Limb (tissue), 2 donors: ENCODE measurements around the gene OR51M1.
"Not testable (repeated sequence)": the region's sequence is repeated elsewhere in the genome, so short reads cannot be mapped to it uniquely, and the experiment has no call there.

Experiments
- DNase-seq, 2 donors: peaks; one replicate each; pipeline ENCODE4 v3.0.0-alpha.2; 2016; ENCODE audit errors: extremely low spot score in 2 of 2

The OR51M1 gene, protein sequence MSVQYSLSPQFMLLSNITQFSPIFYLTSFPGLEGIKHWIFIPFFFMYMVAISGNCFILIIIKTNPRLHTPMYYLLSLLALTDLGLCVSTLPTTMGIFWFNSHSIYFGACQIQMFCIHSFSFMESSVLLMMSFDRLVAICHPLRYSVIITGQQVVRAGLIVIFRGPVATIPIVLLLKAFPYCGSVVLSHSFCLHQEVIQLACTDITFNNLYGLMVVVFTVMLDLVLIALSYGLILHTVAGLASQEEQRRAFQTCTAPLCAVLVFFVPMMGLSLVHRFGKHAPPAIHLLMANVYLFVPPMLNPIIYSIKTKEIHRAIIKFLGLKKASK

GRCh38 chr11:5383576-5383975, at the start of gene OR51M1:
Gene OR51M1 (plus strand): TSS chr11:5383812. CDS start chr11:5389399, 5,587 bp downstream.
- DNase-seq: no peak

DNA sequence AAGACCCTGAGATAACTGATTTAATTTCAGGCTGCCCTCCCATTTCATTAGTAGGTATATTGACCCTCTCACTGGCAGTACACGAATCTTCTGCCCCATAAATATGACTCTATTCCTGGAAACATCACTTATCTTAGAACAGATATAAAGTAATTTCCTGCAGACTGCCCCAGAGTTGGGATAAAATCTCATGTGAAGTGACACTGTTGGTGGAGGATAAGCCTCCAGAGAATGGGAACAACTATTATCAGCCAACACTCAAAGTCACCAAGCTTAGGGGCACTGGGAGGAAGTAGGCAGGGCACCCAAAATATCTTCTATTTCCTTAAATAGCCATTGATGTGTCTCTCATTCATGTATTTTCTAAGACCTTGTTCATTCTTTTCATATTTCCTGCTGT, 48.4 kb upstream of the OR51M1 start:
- no peak for DNase-seq

DNA sequence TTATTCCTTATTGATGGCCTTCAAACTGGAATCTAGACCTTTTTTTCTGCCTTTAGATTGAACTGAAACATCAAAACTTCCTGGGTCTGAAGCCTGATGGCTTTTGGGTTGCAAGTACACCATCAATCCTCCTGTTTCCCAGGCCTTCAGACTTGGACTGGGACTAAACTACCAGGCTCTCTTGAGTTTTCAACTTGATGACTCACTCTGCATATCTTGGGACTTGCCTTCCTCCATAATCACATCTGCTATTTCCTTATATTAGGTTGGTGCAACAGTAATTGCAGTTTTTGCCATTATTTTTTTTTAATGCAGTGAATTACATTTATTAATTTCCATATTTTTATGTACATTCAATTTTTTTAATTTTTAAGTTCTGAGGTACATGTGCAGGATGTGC, 47.3 kb upstream of the OR51M1 start:
- DNase-seq: no peak

DNA sequence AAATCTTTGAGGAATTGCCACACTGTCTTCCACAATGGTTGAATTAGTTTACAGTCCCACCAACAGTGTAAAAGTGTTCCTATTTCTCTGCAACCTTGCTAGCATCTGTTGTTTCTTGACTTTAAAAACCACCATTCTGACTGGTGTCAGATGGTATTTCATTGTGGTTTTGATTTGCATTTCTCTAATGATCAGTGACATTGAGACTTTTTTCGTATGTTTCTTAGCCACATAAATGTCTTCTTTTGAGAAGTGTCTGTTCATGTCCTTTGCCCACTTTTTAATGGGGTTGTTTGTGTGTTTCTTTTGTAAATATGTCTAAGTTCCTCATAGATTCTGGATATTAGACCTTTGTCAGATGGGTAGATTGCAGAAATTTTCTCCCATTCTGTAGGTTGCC, 46.4 kb upstream of the OR51M1 start:
- not testable (repeated sequence) for DNase-seq

DNA sequence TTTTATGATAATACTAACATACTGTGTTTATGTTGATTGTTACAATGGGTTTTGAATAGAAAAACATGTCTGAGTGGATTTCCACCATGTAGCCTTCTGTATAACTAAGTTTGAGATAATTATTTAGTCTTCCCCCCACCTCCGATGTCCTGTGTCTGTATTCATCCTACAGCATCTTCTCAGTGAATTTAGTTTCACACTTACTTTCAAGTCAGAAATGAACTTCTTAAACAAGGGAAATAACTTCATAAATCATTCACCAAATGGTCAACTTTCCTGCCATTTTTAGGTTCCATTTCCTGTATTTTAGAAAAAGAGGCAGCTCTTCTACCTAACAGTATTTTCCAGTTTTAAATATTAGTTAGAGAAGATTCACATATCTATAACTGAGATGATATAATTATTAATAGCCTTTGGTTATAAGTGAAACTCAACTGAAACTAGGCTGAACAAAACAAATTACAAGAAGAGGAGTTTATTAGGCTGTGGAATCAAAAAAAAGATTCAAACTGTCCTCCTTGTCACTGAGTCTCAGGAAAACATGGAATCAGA, 43.8 kb upstream of the OR51M1 start:
- no peak for DNase-seq

- no peak for DNase-seq
Observed at GRCh38 chr11:5343474-5344335, 39.9 kb upstream of the OR51M1 start, which contains the start of gene OR51B5. Gene OR51B5 (minus strand): TSS chr11:5343524. CDS start chr11:5343524, 0 bp downstream.

DNA sequence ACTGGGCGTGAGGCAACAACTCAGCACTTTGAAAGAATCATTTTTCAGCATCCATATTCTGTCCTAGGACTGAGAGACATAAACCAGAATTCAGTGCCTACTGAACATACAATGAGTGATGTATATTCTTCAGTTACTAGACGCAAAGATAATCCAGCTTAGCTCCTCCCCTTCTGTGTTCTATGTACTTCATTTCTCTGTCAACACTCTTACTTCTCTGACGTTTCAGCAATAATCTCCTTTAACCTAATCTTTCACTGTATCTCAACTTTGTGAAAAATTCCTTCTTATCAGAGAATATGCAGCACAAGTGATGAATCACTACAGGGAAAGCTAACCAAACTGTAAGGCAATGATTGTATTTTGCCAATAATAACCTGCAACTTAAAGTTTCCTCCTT, 37.8 kb upstream of the OR51M1 start:
- no peak for DNase-seq

- no peak for DNase-seq
Observed at GRCh38 chr11:5348551-5349194, 34.9 kb upstream of the OR51M1 start.

GRCh38 chr11:5349550-5349949, 34.1 kb upstream of the OR51M1 start:
- no peak for DNase-seq

- no peak for DNase-seq
Observed at GRCh38 chr11:5351208-5351607, 32.4 kb upstream of the OR51M1 start, which contains the start of gene OR51B6. Gene OR51B6 (plus strand): TSS chr11:5351508. CDS start chr11:5351508, 0 bp downstream.

GRCh38 chr11:5356031-5356430, 27.6 kb upstream of the OR51M1 start:
- not testable (repeated sequence) for DNase-seq

DNA sequence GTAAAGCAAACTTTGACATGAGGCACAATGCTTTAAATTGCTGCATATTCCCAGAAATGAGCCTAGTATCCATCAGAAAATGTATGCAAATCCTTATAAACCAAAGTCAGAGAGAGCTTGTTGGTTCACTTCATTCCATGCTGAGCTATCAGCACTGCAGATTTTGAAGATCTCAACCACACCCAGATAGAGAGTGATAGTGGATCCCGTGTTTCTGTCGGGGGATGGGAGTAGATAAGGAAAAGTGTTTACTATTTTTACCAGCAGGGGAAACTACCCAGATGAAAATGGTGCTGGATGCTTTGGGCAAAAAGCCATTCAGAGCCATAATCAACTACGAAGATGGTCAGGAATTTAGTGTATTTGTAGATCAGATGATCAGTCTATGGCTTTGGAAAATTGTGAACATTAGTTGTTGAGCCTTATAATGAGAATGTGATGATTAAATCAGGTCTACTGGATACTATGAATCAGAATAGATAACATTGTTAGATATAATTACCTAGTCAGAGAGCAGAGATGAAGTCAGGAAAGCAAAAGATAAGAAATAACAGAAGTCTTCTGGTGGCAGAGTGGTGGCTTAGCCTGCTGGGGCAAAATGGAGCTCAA, 21.5 kb upstream of the OR51M1 start:
- DNase-seq: no peak

- DNase-seq: no peak
Observed at GRCh38 chr11:5363679-5364078, 19.9 kb upstream of the OR51M1 start.

DNA sequence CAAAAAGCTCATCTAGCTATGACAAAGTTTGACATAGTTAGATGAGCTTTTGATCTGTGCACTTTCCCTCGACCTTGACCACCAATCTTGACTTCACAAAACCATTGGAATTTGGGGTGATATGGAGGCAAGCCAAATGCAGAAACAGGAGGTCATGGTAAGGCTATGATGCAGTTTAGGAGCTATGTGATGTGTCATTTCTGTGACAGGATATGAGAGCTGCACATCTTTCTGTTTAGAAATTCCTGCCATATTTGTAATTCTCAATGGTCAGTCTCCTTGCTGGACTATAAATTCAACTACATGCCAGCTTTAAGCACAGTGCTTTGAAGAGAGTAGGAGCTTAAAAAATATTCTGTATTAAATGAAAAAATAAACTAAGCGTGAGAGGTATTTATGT, 19.4 kb upstream of the OR51M1 start:
- DNase-seq: no peak

GRCh38 chr11:5366365-5366764, 17.2 kb upstream of the OR51M1 start:
- not testable (repeated sequence) for DNase-seq

GRCh38 chr11:5366856-5367255, 16.8 kb upstream of the OR51M1 start:
- DNase-seq: no peak

DNA sequence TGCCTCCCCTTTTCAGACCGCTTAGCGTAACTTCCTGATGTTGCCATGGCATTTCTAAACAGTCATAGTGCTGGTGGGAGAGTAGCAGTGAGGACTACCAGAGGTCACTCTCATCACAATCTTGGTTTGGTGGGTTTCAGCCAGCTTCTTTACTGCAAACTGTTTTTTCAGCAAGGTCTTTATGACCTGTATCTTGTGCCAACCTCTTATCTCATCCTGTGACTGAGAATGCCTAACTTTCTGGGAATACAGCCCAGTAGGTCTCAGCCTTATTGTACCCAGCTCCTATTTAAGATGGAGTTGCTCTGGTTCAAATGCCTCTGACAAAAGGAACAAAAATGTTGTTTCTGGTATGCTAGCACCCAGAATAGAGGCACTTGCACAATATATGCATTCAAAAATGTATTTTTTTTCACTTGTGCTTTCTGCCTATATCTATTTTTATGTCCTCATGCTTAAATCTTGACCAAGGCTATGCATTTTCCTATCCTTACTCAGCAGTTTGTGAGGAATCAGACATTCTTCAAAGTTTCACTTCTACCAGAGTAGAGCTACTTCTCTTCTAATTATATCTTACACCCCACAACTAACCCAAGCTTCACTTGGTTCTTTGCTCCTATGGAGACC, 16.1 kb upstream of the OR51M1 start:
- DNase-seq: no peak

DNA sequence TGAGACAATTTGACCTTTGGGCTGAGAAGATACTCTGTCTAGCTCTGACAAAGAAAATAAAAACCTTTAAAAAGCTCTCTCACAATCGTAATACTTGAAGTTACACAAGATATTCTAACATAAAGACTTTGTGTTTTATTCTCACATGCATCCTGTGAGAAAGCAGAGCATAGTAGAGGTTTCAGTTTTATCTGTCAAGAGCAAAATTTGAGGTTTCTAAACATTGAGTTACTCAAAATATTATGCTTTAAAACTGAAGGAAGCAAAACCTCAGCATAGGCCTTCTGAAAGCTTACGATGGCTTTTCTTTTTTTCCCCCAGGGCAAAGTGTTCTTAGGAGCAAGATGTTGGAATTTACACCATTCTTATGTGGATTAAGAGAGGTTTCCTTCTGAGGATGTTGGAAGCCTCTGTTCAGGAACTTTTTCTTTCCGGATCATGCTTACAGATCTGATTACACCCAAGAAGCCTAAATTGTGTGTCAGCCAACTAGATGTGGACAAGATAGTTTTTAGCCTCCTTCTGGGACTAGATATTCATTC, 15.0 kb upstream of the OR51M1 start:
- no peak for DNase-seq

DNA sequence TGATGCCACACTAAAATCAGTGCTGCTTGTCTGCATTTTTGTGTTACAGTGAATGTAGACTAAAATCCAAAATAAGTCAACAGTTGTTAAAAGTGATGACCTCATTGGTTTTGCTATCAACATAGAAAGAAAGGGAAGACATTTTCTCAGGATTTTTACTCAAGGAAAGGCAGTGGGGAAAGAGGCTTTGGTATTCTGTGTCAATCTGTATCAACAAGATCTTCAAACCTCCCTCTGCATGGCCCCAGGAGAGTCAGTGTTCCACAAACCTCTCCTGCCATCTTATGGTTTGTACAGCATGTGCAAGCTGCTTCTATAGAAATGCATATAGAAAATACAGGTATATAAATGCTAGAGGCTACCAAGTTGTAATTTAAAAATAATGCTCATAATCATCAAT, 13.8 kb upstream of the OR51M1 start:
- no peak for DNase-seq

DNA sequence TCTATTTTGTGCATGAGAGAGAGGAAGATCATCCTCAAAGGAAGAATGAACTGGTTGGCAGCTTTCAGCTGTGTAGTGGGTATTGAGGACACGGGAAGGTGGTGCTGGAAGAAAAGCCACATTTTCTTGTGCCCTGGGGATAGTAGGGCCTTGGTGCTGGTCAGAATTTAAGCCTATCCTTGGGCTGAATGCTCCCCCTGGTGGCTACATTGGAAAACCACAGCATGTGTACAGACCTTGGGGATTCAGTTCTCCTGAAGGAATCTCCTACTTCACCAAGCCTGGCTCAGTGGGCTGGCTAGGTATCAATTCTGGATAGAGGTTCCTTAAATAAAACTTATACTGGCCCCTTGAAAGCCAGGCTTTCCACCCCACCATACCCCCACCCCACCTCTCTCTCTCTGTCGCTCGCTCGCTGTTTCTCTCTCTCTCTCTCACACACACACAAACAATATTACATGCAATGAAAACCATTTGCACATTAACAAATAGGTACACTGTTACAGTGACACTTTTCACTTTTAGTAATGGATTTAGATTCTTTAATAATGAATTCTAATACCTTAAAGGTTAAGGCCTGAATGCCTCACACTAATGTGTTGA, 2.8 kb upstream of the OR51M1 start:
- peak in 1 of 2 donors; percentile 36 for DNase-seq
